Measurements from ENCODE around the gene SLC22A1.

DNA sequence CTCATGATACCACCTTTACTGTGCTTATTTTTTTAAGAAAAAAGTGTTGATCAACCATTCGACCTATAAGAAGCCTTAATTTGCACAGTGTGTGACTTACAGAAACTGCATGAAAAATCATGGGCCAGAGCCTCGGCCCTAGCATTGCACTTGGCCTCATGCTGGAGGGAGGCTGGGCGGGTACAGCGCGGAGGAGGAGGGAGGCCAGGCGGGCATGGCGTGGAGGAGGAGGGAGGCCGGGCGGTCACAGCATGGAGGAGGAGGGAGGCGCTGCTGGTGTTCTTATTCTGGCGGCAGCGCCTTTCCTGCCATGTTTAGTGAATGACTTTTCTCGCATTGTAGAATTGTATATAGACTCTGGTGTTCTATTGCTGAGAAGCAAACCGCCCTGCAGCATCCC lies 15.6 kb upstream of the SLC22A1 start:
- TF ChIP-seq CTCF (IDR thresholded peaks at IDR 0.05; ENCODE audit: poor library complexity): no peak
- no peak for TF ChIP-seq EZH2 (IDR thresholded peaks at IDR 0.05; ENCODE audit: borderline replicate concordance)
